ENCODE data around the gene LCN10. TPM values are rescaled to one million over a fixed set of nuclear protein-coding genes. Genes with fewer than 3 reads are reported as not detected.

LCN10 gene
- total RNA-seq, 1 experiment from 2014 or later, result not detected

- in situ Hi-C loops (cut with HindIII; ENCODE audit: low pct_unique_long_range_greater_than_20kb, low sequenced_read_pairs) (no loop called here), intact Hi-C loops (cut with micrococcal nuclease; ENCODE audit: unreplicated experiment) (no loop called here)
- no peaks in the 10 kb centered on the region for H3K36me3 ChIP-seq (ENCODE audit: control insufficient read depth, insufficient read depth, low read length)
- H3K4me3 ChIP-seq (ENCODE audit: low read depth in 2 of 2, low read length in 2 of 2), result no peak overlapping the region
- ChIA-PET CTCF (no interaction called here), POLR2A (no interaction called here)
- no TSS peak for BruUV-seq (replicated peaks)
- TF ChIP-seq SIN3A (IDR thresholded peaks at IDR 0.05; ENCODE audit: borderline replicate concordance, insufficient read depth, low read depth, low read length), result no peak
- TF ChIP-seq REST (IDR thresholded peaks at IDR 0.05; ENCODE audit: insufficient read depth in 1 of 2, low read depth in 2 of 2, low read length in 1 of 2), result no peak
- TF ChIP-seq POLR2AphosphoS5 (IDR thresholded peaks at IDR 0.05; ENCODE audit: low read depth, low read length), result no peak
- TF ChIP-seq CTCF (IDR thresholded peaks at IDR 0.05), result no peak
- no peak for TF ChIP-seq TCF7L2 (IDR thresholded peaks at IDR 0.05; ENCODE audit: low read depth, low read length)
- DNase-seq (ENCODE audit: low read depth, low spot score) (no peak), ATAC-seq (no peak)
- peaks cover 6% of the 10 kb centered on the region for H3K4me1 ChIP-seq (ENCODE audit: control insufficient read depth, insufficient read depth, low read length)
- no peak overlapping the region for H3K27ac ChIP-seq (ENCODE audit: low read length)
- no peaks in the 10 kb centered on the region for H3K27me3 ChIP-seq (ENCODE audit: control insufficient read depth, insufficient read depth, low read length)
- no peaks in the 10 kb centered on the region for H3K9me3 ChIP-seq (ENCODE audit: control insufficient read depth, insufficient read depth, low read depth, low read length)
Measured at GRCh38 chr9:136710543-136710942, 32.2 kb downstream of the LCN10 start.

DNA sequence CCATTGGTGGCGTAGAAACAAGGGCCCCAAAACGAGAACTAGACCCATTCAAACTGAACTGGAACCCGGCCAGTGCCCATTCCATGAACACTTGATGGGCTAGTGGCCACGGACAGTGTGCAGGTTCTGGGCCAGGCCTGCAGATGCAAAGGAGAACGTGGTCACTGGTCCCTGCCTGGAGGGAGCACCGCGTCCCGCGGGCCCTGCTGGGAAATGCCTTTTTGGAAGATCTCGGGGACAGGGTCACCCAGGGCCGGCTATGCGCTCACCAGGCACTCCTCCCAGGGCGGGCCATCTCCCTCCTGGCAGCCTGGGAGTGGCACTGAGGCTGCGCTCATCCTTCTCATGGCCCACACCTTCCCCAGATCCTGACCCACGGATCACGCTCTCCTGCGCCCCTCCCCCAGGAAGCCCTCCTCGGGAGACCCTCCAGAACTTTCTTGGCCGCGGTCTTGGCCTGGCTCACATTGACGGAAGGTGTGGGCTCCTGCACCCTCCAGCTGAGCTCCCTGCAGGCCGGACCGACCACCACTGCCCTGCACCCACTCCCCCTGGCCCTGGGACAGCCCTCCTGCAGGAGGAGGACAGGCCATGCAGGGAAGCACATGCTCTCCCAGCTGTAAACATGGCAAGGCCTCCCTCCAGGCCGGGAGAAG lies 33.2 kb downstream of the LCN10 start:
- TF ChIP-seq REST (IDR thresholded peaks at IDR 0.05; ENCODE audit: insufficient read depth in 1 of 2, low read depth in 2 of 2, low read length in 1 of 2) (no peak), CTCF (IDR thresholded peaks at IDR 0.05) (no peak), SIN3A (IDR thresholded peaks at IDR 0.05; ENCODE audit: borderline replicate concordance, insufficient read depth, low read depth, low read length) (no peak), TCF7L2 (IDR thresholded peaks at IDR 0.05; ENCODE audit: low read depth, low read length) (no peak), POLR2AphosphoS5 (IDR thresholded peaks at IDR 0.05; ENCODE audit: low read depth, low read length) (no peak)
- no peak overlapping the region for H3K27ac ChIP-seq (ENCODE audit: low read length)
- intact Hi-C loops (cut with micrococcal nuclease; ENCODE audit: unreplicated experiment), result no loop called here
- no peak for ATAC-seq
- no TSS peak for BruUV-seq (replicated peaks)
- DNase-seq (ENCODE audit: low read depth, low spot score), result no peak
- in situ Hi-C loops (cut with HindIII; ENCODE audit: low pct_unique_long_range_greater_than_20kb, low sequenced_read_pairs), result no loop called here
- no peak overlapping the region for H3K4me3 ChIP-seq (ENCODE audit: low read depth in 2 of 2, low read length in 2 of 2)
- no peaks in the 10 kb centered on the region for H3K36me3 ChIP-seq (ENCODE audit: control insufficient read depth, insufficient read depth, low read length)
- H3K9me3 ChIP-seq (ENCODE audit: control insufficient read depth, insufficient read depth, low read depth, low read length), result no peaks in the 10 kb centered on the region
- ChIA-PET CTCF (no interaction called here), POLR2A (no interaction called here)
- H3K27me3 ChIP-seq (ENCODE audit: control insufficient read depth, insufficient read depth, low read length), result no peaks in the 10 kb centered on the region
- peaks cover 6% of the 10 kb centered on the region for H3K4me1 ChIP-seq (ENCODE audit: control insufficient read depth, insufficient read depth, low read length)
